ENCODE results near the gene CCDC27.

DNA sequence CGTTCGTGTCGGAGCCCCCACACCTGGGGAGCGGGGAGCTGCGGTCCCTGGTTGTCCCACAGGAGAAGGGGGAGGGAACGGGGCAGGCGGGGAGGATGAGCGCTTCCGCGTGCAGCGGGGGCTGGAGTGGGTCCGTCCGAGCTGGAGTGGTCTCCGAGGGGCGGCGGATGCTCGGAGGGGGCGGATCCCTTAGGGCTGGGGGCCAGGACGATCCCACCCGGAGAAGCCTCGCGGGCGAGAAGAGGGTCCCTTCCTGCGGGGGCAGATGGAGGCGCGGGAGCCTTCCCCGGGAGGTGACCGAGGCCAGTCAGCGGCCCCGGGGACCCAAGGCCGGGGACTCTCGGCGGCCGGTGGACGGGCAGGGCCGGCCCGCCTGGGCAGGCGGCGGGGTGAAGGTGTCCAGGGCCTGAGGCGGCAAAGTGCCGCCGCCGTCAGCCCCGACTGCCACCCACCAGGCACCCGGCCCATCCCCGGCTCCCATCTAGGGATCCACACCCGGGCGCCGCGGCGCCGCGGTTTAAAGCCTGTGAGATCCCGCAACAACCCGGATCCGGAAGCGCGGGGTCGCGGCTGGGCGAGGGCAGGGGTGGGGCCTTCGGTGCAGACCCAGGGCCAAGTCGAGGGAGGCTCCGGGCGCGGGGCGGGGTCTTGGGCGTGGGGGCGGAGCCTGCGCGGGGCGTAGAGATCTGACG, 5.3 kb upstream of the CCDC27 start:
- TF ChIP-seq ZNF70 (CRISPR knock-in tag; IDR thresholded peaks at IDR 0.05) (no peak), PPARA (CRISPR knock-in tag; IDR thresholded peaks at IDR 0.05; ENCODE audit: borderline replicate concordance) (no peak), RARB (CRISPR knock-in tag; IDR thresholded peaks at IDR 0.05) (no peak), BACH2 (CRISPR knock-in tag; IDR thresholded peaks at IDR 0.05; ENCODE audit: borderline replicate concordance) (no peak), ARNTL (CRISPR knock-in tag; IDR thresholded peaks at IDR 0.05; ENCODE audit: borderline replicate concordance, low read depth) (no peak), OSR1 (CRISPR knock-in tag; IDR thresholded peaks at IDR 0.05) (no peak), ZFP3 (CRISPR knock-in tag; IDR thresholded peaks at IDR 0.05) (no peak), SNAI2 (CRISPR knock-in tag; IDR thresholded peaks at IDR 0.05) (no peak), ESRRG (CRISPR knock-in tag; IDR thresholded peaks at IDR 0.05) (no peak), ZFP30 (CRISPR knock-in tag; IDR thresholded peaks at IDR 0.05) (no peak), ZC3H10 (CRISPR knock-in tag; IDR thresholded peaks at IDR 0.05) (no peak), TSHZ2 (CRISPR knock-in tag; IDR thresholded peaks at IDR 0.05) (no peak)
- TF ChIP-seq, protein P1, sequence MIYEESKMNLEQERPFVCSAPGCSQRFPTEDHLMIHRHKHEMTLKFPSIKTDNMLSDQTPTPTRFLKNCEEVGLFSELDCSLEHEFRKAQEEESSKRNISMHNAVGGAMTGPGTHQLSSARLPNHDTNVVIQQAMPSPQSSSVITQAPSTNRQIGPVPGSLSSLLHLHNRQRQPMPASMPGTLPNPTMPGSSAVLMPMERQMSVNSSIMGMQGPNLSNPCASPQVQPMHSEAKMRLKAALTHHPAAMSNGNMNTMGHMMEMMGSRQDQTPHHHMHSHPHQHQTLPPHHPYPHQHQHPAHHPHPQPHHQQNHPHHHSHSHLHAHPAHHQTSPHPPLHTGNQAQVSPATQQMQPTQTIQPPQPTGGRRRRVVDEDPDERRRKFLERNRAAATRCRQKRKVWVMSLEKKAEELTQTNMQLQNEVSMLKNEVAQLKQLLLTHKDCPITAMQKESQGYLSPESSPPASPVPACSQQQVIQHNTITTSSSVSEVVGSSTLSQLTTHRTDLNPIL (CRISPR knock-in tag; IDR thresholded peaks at IDR 0.05; ENCODE audit: low read depth) = no peak
- TF ChIP-seq, protein P2, sequence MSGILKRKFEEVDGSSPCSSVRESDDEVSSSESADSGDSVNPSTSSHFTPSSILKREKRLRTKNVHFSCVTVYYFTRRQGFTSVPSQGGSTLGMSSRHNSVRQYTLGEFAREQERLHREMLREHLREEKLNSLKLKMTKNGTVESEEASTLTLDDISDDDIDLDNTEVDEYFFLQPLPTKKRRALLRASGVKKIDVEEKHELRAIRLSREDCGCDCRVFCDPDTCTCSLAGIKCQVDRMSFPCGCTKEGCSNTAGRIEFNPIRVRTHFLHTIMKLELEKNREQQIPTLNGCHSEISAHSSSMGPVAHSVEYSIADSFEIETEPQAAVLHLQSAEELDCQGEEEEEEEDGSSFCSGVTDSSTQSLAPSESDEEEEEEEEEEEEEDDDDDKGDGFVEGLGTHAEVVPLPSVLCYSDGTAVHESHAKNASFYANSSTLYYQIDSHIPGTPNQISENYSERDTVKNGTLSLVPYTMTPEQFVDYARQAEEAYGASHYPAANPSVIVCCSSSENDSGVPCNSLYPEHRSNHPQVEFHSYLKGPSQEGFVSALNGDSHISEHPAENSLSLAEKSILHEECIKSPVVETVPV (CRISPR knock-in tag; IDR thresholded peaks at IDR 0.05) = no peak

All from SK-N-SH treated with all-trans-retinoic acid at 6 μM for 48 hours (cell line).